GM20000 (cell line): ENCODE data around the gene APOBEC3F.

Source experiments
- DNase-seq: peaks from one replicate; pipeline ENCODE4 v3.0.0; 2012; ENCODE audit warnings: low spot score
- TF ChIP-seq, protein P1 (sequence below): IDR thresholded peaks from 2 replicates; pipeline ENCODE4 v1.5.1; 2012; ENCODE audit warnings: mild to moderate bottlenecking, control low read depth; ENCODE audit errors: extremely low read depth, missing control alignments

Gene APOBEC3F

GRCh38 chr22:39094717-39095389, 54.2 kb downstream of the APOBEC3F start:
- TF ChIP-seq, protein P1, sequence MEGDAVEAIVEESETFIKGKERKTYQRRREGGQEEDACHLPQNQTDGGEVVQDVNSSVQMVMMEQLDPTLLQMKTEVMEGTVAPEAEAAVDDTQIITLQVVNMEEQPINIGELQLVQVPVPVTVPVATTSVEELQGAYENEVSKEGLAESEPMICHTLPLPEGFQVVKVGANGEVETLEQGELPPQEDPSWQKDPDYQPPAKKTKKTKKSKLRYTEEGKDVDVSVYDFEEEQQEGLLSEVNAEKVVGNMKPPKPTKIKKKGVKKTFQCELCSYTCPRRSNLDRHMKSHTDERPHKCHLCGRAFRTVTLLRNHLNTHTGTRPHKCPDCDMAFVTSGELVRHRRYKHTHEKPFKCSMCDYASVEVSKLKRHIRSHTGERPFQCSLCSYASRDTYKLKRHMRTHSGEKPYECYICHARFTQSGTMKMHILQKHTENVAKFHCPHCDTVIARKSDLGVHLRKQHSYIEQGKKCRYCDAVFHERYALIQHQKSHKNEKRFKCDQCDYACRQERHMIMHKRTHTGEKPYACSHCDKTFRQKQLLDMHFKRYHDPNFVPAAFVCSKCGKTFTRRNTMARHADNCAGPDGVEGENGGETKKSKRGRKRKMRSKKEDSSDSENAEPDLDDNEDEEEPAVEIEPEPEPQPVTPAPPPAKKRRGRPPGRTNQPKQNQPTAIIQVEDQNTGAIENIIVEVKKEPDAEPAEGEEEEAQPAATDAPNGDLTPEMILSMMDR, result no peak
- DNase-seq, result no peak

DNA sequence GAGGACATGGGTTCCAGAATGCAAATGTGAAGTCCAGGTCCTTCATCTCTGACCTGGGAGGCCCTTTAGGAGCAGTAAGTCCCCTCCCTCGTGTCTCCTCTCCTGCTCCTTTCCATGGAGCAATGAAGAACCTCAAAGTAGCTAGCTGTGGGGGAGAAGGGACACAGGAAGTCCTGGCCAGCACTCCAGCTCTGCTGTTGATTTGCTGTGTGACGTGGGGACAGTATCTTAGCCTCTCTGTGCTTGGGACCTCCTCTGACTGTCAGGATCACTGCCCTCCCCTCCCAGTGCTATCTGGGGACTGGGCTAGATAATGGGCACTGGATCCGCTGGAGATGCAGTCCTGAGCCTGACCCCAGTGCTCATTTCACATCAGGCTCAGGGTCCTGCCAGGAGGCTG, 55.3 kb downstream of the APOBEC3F start:
- no peak for DNase-seq
- TF ChIP-seq, protein P1, result no peak

DNA sequence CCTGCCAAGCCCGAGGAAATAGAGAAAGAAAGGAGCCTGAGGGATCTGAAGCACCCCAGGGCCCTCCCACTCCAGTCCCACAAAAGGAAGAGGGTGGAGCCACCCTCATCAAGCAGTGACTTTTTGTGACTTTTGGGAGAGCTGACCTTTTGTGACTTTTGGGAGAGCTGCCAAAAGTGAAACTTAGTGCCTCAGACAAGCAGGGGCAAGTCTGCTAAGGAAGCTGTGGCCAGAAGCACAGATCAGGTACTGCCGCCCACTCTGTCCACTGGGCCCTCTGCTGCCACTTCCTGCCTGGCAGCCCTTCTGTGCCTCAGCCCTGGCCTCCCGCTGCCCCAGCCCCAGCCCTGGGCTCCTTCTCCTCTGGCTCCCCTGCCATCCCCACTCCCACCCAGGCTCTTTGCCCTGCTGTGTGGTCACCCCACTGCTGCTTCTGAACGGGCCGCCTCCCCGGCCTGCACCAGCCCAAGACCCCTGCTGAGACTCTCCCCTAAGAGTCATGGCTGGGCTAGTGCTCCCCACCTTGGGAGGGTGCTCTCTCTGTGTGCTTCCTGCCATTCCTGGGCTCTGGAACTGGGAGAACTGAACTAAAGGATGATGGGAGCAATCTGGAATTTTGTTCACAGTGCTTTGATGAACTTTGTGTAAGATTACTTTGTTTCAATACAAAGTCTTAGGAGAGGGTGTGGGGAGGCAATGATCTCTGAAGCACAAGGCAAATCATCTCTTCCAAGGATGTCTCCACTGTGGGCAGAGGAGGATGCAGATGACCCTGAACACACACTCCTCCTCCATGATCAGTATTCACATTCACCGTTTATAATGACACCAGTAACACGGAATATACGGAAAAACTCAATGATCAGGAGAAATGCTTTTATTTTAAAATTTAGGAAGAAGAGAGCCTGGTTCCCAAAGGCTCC, 56.7 kb downstream of the APOBEC3F start, which contains the start of gene APOBEC3H:
TSS of gene APOBEC3H (plus strand) at position 147 of the 923 bp plus-strand sequence. CDS start 3,035 bp downstream, outside the sequence.
- peak; percentile 51 for DNase-seq
- TF ChIP-seq, protein P1, result no peak

GRCh38 chr22:39098026-39098425, 57.4 kb downstream of the APOBEC3F start:
- TF ChIP-seq, protein P1, result no peak
- peak; percentile 65 for DNase-seq

- TF ChIP-seq, protein P1, result no peak
- no peak for DNase-seq
Measured at GRCh38 chr22:39098576-39098975, 57.9 kb downstream of the APOBEC3F start.

DNA sequence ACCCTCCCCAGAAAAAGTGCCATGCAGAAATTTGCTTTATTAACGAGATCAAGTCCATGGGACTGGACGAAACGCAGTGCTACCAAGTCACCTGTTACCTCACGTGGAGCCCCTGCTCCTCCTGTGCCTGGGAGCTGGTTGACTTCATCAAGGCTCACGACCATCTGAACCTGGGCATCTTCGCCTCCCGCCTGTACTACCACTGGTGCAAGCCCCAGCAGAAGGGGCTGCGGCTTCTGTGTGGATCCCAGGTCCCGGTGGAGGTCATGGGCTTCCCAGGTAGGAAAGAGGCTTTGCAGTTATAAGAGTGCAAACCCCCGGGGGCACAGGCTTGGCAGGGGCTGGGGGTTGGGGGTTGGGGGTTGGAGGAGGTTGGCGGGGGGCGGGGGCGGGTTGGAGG, 60.6 kb downstream of the APOBEC3F start:
- TF ChIP-seq, protein P1, result no peak
- no peak for DNase-seq

- TF ChIP-seq, protein P1, result no peak
- DNase-seq, result no peak
Measured at GRCh38 chr22:39103431-39103830, 62.8 kb downstream of the APOBEC3F start.
